NT2/D1 (cell line): ENCODE results near the gene EIF3I.

Experiments
- DNase-seq: peaks from one replicate; pipeline ENCODE4 v3.0.0-alpha.2; 2011; ENCODE audit warnings: low read depth, low spot score
- H3K27me3 ChIP-seq: 2 replicates; pipeline ENCODE4 v1.6.0; 2011; ENCODE audit warnings: mild to moderate bottlenecking; ENCODE audit not compliant: insufficient read length, insufficient read depth
- H3K36me3 ChIP-seq: 2 replicates; pipeline ENCODE4 v1.6.1; 2011; ENCODE audit warnings: mild to moderate bottlenecking, low read length, mixed read lengths; ENCODE audit not compliant: insufficient read depth, insufficient read length
- H3K4me1 ChIP-seq: 2 replicates; pipeline ENCODE4 v1.5.1; 2011; ENCODE audit not compliant: insufficient read depth, insufficient read length
- H3K4me3 ChIP-seq: 2 replicates; pipeline ENCODE4 v1.5.1; 2011; ENCODE audit warnings: low read depth; ENCODE audit not compliant: insufficient read length
- H3K9ac ChIP-seq: 2 replicates; pipeline ENCODE4 v1.6.0; 2011; ENCODE audit warnings: low read depth; ENCODE audit not compliant: insufficient read length
- H3K9me3 ChIP-seq: 2 replicates; pipeline ENCODE4 v1.5.1; 2011; ENCODE audit warnings: mild to moderate bottlenecking, low read length; ENCODE audit not compliant: insufficient read depth
- SUZ12 ChIP-seq: IDR thresholded peaks from 2 replicates; pipeline ENCODE4 v1.6.1; 2011; ENCODE audit not compliant: insufficient read length, insufficient read depth; ENCODE audit errors: extremely low read depth
- YY1 ChIP-seq: IDR thresholded peaks from 2 replicates; pipeline ENCODE4 v1.6.1; 2011; ENCODE audit not compliant: insufficient read length, insufficient read depth
- ZNF274 ChIP-seq: IDR thresholded peaks from 2 replicates; pipeline ENCODE4 v1.6.1; 2011; ENCODE audit warnings: mild to moderate bottlenecking, low read depth, low read length

Gene EIF3I

DNA sequence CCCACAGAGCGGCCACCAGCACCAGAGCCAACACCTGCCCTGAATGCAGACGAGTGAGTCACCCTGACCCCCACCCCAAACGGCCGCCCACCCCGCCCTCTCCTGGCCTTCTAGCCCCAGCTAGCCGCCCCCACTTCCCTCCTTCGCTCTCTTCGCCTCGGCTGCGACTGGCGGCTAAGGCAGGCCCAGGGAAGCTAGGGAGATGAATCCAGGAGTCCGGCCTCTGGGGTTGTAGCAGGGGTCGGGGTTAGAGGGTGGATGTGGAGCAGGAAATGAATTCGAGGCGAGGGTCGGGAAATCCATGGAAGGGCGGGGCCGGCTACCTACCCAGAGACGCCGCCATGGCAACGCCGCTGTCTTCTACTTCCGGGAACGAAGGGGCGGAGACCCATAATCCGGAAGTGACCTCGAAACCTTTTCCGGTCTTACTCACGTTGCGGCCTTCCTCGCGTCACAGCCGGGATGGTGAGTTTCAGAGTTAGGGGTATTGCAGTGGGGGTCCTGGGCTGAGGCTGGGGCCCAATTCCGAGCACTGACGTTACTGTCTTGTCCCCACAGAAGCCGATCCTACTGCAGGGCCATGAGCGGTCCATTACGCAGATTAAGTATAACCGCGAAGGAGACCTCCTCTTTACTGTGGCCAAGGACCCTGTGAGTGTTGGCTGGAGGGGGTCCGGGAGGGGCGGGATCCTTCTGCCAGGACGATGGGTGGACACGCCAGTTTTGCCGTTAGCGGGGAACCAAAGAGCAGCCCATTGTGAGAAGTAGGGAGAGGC is at the start of gene EIF3I, which contains the start of gene TMEM234:
TSS of gene EIF3I (plus strand) at position 428 of the 776 bp plus-strand sequence. CDS start at position 463, 35 bp downstream.
TSS of gene TMEM234 (minus strand) at position 374 of the 776 bp plus-strand sequence. CDS start at position 343, 31 bp downstream.
- peak within 1 kb of the TSS; percentile 97 for H3K9ac ChIP-seq
- DNase-seq, result peak; percentile 96
- no peaks in the 10 kb centered on the region for H3K9me3 ChIP-seq
- H3K27me3 ChIP-seq, result no peaks in the 10 kb centered on the region
- peak; percentile 44 for TF ChIP-seq YY1
- no peak for TF ChIP-seq SUZ12
- no peak for TF ChIP-seq ZNF274
- H3K4me3 ChIP-seq, result peak within 1 kb of the TSS; percentile 91
- peaks cover 67% of the 10 kb centered on the region for H3K36me3 ChIP-seq
- H3K4me1 ChIP-seq, result peaks cover 13% of the 10 kb centered on the region

DNA sequence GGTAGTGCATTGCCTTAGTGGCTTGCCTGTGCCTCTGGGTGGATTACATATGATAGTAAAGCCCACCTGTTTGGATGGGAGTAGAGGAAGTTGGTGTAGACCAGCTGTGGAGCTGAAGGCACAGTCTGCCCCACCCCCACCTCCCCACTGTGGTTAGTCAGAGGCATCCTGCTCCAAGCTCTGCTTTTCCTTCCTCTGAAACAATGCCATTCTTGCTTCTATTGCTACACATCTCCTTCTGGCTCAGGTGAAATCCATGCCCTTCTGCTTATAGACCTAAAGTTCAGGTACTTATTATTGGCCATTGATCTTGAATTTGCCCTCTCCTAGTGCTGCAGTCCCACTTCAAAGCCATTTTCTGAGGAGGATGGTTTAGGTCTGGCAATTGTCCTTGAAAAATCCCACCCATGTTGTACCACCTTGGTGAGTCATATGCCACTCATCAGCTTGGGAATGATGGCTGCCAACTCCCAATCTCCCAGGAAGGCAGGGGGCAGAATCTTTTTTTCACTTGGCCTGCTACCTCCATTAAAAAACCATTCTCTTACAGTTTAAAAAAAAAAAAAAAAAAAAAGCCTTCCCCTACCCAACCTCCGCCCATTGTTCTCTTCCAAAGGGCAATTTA is 49.5 kb upstream of the EIF3I start:
- TF ChIP-seq ZNF274 (no peak), YY1 (no peak), SUZ12 (no peak)
- Histone ChIP-seq H3K36me3 (peaks cover 83% of the 10 kb centered on the region), H3K4me3 (no peak overlapping the region), H3K27me3 (no peaks in the 10 kb centered on the region), H3K4me1 (peaks cover 8% of the 10 kb centered on the region), H3K9me3 (no peaks in the 10 kb centered on the region), H3K9ac (no peak overlapping the region)
- DNase-seq, result no peak

DNA sequence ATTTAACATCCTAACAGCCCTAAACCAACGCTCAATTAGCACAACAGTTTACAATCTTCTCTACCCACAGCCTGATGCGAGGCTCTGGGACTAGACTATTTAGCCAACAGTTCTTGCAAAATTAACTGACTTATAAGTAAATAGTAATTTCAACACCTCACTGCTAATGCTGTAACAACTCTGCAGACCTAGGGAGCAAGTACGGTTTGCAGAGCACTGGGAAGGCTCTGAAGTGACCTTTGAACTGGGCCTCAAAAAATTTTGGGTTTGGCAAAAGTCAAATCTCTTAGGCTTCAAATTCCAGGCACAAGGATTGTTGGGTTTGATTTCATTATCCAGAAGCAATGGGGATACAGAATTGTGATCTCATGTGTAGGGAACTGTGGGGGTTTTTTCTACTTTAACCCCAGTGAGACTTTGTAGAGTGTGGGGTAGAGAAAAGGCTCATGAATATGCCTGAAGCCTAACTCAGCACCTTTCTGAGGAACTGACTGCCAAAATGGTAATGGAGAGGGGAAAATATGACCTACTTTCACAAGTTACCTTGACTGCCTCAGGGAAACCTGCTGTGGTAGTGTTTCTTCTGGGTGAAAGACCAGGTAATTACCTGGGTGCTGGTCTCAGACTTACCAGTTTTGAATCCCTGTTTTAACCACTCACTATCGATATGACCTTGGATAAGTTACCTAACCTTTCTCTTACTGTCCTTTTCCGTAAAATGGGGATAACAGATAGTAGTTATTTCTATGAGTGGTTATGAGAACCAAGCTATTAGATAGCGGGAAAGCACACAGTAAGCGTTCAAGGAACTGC is 43.6 kb upstream of the EIF3I start:
- DNase-seq, result no peak
- H3K9ac ChIP-seq, result peak overlapping the region; percentile 88
- peaks cover 15% of the 10 kb centered on the region for H3K4me1 ChIP-seq
- no peaks in the 10 kb centered on the region for H3K9me3 ChIP-seq
- no peaks in the 10 kb centered on the region for H3K27me3 ChIP-seq
- peaks cover 60% of the 10 kb centered on the region for H3K36me3 ChIP-seq
- peak overlapping the region; percentile 75 for H3K4me3 ChIP-seq
- TF ChIP-seq ZNF274 (no peak), YY1 (no peak), SUZ12 (no peak)

DNA sequence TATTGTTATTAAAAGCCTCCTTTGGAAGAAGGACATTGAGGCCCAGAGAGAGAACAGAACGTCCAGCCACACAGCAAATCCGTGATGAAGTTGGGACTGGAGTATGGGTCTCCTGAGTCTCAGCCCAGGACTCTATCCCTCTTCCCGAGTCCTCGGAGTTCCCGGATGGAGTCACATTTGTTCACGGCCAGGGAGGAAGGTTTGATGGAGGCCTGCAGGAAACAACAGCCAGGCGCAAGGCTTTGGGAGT is 43.1 kb upstream of the EIF3I start:
- Histone ChIP-seq H3K27me3 (no peaks in the 10 kb centered on the region), H3K9ac (peak overlapping the region; percentile 88), H3K4me3 (peak overlapping the region; percentile 75), H3K9me3 (no peaks in the 10 kb centered on the region), H3K4me1 (peaks cover 15% of the 10 kb centered on the region), H3K36me3 (peaks cover 60% of the 10 kb centered on the region)
- no peak for DNase-seq
- TF ChIP-seq SUZ12, result no peak
- no peak for TF ChIP-seq YY1
- TF ChIP-seq ZNF274, result no peak

DNA sequence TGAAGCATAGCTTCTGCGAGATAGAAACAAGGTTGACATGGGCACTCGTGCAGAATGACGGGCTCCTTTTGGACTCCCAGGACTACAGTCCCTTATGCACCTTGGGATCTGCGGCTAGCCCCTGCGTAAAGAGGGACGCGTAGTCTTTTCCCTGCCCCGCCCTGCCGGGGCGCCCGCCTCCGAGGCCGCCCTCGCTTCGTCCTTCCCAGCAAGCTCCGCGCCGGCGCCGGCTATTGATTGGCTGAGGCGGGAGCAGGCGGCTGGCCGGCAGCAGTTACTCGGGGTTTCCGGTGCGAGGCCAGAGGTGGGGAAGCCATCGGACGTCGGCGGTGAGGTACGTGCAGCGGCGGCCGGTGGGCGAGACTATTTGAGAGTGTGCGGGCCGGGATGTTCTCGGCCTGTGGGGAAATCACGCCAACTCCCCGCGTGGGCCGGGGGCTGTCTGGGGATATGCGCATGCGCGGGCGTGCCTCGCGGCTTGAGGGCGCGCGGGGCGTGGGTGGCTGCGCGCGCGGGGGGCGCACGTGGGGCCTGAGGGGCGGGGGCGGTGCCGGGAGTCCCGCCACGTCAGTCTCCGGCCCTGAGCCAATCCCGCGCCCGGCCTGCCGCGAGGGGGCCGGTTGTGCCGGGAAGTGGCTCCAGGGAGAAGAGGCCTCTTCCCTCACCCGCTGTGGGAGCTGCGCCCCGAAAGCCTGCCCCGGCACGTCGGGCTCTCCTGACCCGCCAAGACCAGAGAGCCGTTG is 42.6 kb upstream of the EIF3I start, which contains the start of gene TXLNA:
TSS of gene TXLNA (plus strand) at position 233 of the 743 bp plus-strand sequence. CDS start 671 bp downstream, outside the sequence.
- peak; percentile 94 for DNase-seq
- TF ChIP-seq ZNF274, result no peak
- TF ChIP-seq SUZ12, result no peak
- peak; percentile 30 for TF ChIP-seq YY1
- peak within 1 kb of the TSS; percentile 90 for H3K9ac ChIP-seq
- H3K36me3 ChIP-seq, result peaks cover 60% of the 10 kb centered on the region
- peak within 1 kb of the TSS; percentile 75 for H3K4me3 ChIP-seq
- H3K27me3 ChIP-seq, result no peaks in the 10 kb centered on the region
- no peaks in the 10 kb centered on the region for H3K9me3 ChIP-seq
- peaks cover 15% of the 10 kb centered on the region for H3K4me1 ChIP-seq

DNA sequence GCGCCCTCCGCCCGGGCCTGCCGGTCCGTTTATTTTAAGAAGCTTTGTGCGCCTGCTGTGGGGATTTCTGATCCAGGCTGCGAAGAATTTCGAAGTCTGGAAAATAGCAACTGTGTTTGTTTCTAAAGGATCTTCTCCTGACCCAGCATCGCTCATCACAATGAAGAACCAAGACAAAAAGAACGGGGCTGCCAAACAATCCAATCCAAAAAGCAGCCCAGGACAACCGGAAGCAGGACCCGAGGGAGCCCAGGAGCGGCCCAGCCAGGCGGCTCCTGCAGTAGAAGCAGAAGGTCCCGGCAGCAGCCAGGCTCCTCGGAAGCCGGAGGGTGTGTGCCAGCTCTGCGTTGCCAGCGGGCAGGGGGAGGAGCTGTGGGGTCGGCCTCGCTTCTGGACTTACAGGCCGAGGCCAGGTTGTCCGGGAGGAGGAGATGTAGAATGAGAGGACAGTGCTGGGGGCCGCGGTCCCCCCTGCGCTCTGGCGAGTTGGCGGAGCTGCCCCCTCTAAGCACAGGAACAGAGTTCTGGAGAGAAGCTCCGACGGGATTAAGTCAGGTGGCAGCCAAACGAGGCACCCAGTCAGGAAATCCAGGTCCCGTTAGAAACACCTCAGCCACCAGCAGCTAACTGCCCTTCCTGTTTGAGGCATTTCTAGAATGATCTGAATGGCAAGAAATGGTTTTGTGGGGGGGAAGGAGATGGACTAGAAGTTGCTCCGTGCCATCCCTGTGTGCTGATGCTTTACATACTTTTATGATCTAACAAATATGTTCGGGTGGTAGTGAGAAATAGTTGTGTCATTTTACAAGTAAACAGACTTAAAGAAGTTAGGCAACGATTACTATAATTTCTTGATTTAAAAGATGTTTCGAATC is 41.8 kb upstream of the EIF3I start:
- H3K9ac ChIP-seq, result peak overlapping the region; percentile 90
- no peak for DNase-seq
- H3K36me3 ChIP-seq, result peaks cover 59% of the 10 kb centered on the region
- H3K4me1 ChIP-seq, result peaks cover 15% of the 10 kb centered on the region
- H3K9me3 ChIP-seq, result no peaks in the 10 kb centered on the region
- peak overlapping the region; percentile 75 for H3K4me3 ChIP-seq
- TF ChIP-seq ZNF274, result no peak
- TF ChIP-seq SUZ12, result no peak
- TF ChIP-seq YY1, result no peak
- H3K27me3 ChIP-seq, result no peaks in the 10 kb centered on the region
